ENCODE measurements around the gene MTA3.

MTA3 gene

DNA sequence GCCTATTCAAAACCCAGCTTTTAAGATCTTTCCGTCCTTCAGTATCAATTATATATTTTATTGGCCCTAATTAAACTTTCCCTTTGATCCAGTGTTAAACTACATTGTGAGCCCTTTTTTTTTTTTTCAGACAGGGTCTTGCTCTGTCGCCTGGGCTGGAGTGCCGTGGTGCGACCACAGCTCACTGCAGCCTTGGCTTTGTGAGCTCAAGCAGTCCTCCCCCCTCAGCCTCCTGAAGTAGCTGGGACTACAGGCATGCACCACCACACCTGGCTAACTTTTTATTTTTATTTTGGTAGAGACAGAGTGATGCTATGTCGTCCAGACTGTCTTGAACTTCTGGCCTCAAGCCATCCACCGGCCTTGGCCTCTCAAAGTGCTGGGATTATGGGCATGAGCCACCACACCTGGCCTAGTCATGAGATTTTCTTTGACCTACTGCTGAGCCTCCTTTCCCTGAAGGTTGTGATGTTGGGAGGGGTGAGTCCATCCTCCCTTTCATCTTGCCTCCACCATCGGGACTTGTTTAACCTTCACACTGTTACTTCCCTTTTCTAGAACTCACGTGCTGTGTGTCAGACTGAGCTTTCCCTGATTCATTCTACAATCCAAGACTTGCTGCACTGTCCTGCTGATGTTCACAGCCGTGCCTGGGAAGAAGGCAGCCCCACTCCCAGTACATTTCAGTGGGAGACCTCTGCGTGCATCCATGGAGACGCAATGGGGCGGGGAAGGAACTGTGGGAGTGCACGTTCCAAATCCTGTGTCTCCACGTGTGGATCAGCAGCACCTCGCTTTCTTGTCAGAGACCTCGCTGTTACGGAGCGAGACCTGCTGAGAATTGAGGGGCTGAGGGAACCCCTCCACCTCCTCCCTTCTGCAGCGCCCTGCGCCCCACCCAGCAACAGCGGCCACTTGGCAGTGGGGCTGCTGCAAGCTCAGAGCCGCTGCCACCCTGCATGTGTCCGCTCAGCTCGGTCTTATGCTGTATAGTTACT is 184.7 kb downstream of the MTA3 start:
- no peak overlapping the region for H3K4me2 ChIP-seq (ENCODE audit: low read depth, low read length, poor library complexity, severe bottlenecking)
- no peaks in the 10 kb centered on the region for H4K20me1 ChIP-seq (ENCODE audit: insufficient read depth, low read length, poor library complexity, severe bottlenecking)
- H3K36me3 ChIP-seq (ENCODE audit: insufficient read depth, low read length): no peaks in the 10 kb centered on the region; the same call in 1 of the 2 replicates
- H3K4me3 ChIP-seq (ENCODE audit: low read length, poor library complexity, severe bottlenecking): no peak overlapping the region
- no peaks in the 10 kb centered on the region for H3K27me3 ChIP-seq (ENCODE audit: insufficient read depth, low read length, poor library complexity, severe bottlenecking)
- H3K79me2 ChIP-seq (ENCODE audit: insufficient read depth, low read length): no peaks in the 10 kb centered on the region
- no peaks in the 10 kb centered on the region for H3F3A ChIP-seq (ENCODE audit: low read depth)
- no peak overlapping the region for H3K9ac ChIP-seq (ENCODE audit: low read depth, low read length, poor library complexity, severe bottlenecking)
- H3K4me1 ChIP-seq (ENCODE audit: insufficient read depth, low read length, poor library complexity, severe bottlenecking): peaks cover 4% of the 10 kb centered on the region
- H3K9me2 ChIP-seq (replicated peaks; ENCODE audit: low read depth, low read length): no peaks in the 10 kb centered on the region
- H2AFZ ChIP-seq (ENCODE audit: low read length): no peak overlapping the region
- H3K9me3 ChIP-seq (ENCODE audit: insufficient read depth, low read depth, low read length): no peaks in the 10 kb centered on the region
- TF ChIP-seq, protein P1, sequence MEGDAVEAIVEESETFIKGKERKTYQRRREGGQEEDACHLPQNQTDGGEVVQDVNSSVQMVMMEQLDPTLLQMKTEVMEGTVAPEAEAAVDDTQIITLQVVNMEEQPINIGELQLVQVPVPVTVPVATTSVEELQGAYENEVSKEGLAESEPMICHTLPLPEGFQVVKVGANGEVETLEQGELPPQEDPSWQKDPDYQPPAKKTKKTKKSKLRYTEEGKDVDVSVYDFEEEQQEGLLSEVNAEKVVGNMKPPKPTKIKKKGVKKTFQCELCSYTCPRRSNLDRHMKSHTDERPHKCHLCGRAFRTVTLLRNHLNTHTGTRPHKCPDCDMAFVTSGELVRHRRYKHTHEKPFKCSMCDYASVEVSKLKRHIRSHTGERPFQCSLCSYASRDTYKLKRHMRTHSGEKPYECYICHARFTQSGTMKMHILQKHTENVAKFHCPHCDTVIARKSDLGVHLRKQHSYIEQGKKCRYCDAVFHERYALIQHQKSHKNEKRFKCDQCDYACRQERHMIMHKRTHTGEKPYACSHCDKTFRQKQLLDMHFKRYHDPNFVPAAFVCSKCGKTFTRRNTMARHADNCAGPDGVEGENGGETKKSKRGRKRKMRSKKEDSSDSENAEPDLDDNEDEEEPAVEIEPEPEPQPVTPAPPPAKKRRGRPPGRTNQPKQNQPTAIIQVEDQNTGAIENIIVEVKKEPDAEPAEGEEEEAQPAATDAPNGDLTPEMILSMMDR (conservative IDR thresholded peaks at IDR 0.05; ENCODE audit: low read length): no peak
- no peak for TF ChIP-seq EZH2phosphoT487 (IDR thresholded peaks at IDR 0.05; ENCODE audit: borderline replicate concordance)

DNA sequence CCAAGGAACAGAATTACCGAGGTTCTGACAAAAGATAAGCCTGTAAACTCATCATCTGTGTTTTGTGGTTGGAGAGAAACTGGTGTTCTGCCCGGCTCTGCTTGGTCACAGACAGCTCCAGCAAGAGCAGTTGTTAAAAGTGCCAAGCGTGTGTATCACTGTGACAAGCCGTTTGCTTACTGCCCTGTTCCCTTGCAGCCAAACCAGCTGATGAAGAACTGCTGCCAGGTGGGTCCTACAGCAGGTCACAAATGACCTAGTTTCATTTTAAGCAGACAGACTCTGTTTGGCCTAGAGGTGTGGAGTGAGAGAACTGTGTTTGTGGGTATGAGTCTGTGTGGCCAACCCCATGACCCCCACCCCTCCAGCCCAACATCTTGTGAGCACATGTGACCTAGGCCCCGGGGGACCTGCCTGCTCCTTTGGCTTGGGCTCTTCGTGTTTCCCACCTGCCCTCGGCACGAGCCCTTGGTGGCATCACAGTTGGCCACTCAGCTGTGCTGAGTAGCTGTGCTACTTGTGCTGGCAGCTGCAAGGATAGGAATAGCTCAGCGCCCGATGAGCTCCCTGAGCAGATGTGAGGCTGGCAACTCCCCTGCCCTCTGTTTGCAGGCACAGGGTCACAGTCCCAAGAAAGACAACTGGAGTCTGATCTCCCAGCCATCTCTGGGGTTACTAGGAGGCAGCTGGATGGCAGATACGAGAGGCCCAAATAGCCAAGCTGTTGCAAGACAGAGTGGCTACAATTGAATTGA is 185.8 kb downstream of the MTA3 start:
- no peaks in the 10 kb centered on the region for H3K9me3 ChIP-seq (ENCODE audit: insufficient read depth, low read depth, low read length)

DNA sequence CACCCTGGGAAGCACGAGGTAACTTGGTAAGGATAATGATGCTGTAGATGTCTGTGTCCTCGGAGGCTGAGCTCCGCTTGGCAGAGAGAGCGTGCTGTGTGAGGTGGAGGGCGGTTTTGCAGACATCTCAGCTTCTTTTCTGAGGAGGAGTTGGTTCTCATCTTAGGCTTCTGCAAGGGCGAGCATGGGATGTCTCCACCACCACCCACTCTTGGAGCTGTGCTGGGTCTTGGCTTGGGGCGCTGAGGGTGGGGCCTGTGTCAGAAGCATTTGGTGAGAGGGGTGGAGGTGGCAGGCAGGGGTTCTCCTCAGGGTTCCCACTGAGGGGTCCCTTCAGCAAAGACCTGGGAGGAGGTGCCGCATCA is 186.3 kb downstream of the MTA3 start:
- Histone ChIP-seq H3K9me2 (replicated peaks; ENCODE audit: low read depth, low read length) (no peaks in the 10 kb centered on the region), H3K4me1 (ENCODE audit: insufficient read depth, low read length, poor library complexity, severe bottlenecking) (peaks cover 4% of the 10 kb centered on the region), H4K20me1 (ENCODE audit: insufficient read depth, low read length, poor library complexity, severe bottlenecking) (no peaks in the 10 kb centered on the region), H3K79me2 (ENCODE audit: insufficient read depth, low read length) (no peaks in the 10 kb centered on the region), H2AFZ (ENCODE audit: low read length) (no peak overlapping the region), H3K4me3 (ENCODE audit: low read length, poor library complexity, severe bottlenecking) (no peak overlapping the region), H3K27me3 (ENCODE audit: insufficient read depth, low read length, poor library complexity, severe bottlenecking) (no peaks in the 10 kb centered on the region), H3F3A (ENCODE audit: low read depth) (no peaks in the 10 kb centered on the region), H3K36me3 (ENCODE audit: insufficient read depth, low read length) (no peaks in the 10 kb centered on the region; the same call in 1 of the 2 replicates), H3K4me2 (ENCODE audit: low read depth, low read length, poor library complexity, severe bottlenecking) (no peak overlapping the region), H3K9ac (ENCODE audit: low read depth, low read length, poor library complexity, severe bottlenecking) (no peak overlapping the region), H3K9me3 (ENCODE audit: insufficient read depth, low read depth, low read length) (no peaks in the 10 kb centered on the region)
- no peak for TF ChIP-seq EZH2phosphoT487 (IDR thresholded peaks at IDR 0.05; ENCODE audit: borderline replicate concordance)
- TF ChIP-seq, protein P1 (conservative IDR thresholded peaks at IDR 0.05; ENCODE audit: low read length): no peak

More for the DNA sequence above, 185.8 kb downstream of the MTA3 start:
- Histone ChIP-seq H3K27me3 (ENCODE audit: insufficient read depth, low read length, poor library complexity, severe bottlenecking) (no peaks in the 10 kb centered on the region), H2AFZ (ENCODE audit: low read length) (no peak overlapping the region), H3K4me3 (ENCODE audit: low read length, poor library complexity, severe bottlenecking) (no peak overlapping the region), H3K4me1 (ENCODE audit: insufficient read depth, low read length, poor library complexity, severe bottlenecking) (peaks cover 4% of the 10 kb centered on the region), H3K9me2 (replicated peaks; ENCODE audit: low read depth, low read length) (no peaks in the 10 kb centered on the region), H3K36me3 (ENCODE audit: insufficient read depth, low read length) (no peaks in the 10 kb centered on the region; the same call in 1 of the 2 replicates), H3K9ac (ENCODE audit: low read depth, low read length, poor library complexity, severe bottlenecking) (no peak overlapping the region), H4K20me1 (ENCODE audit: insufficient read depth, low read length, poor library complexity, severe bottlenecking) (no peaks in the 10 kb centered on the region), H3F3A (ENCODE audit: low read depth) (no peaks in the 10 kb centered on the region), H3K4me2 (ENCODE audit: low read depth, low read length, poor library complexity, severe bottlenecking) (no peak overlapping the region), H3K79me2 (ENCODE audit: insufficient read depth, low read length) (no peaks in the 10 kb centered on the region)
- TF ChIP-seq EZH2phosphoT487 (IDR thresholded peaks at IDR 0.05; ENCODE audit: borderline replicate concordance): no peak
- TF ChIP-seq, protein P1 (conservative IDR thresholded peaks at IDR 0.05; ENCODE audit: low read length): no peak

Data from Loucy (cell line).